ENCODE measurements around the gene ATAD3A. TPM values are rescaled to one million over a fixed set of nuclear protein-coding genes. Genes with fewer than 3 reads are reported as not detected.
"Not testable (repeated sequence)": the region's sequence is repeated elsewhere in the genome, so short reads cannot be mapped to it uniquely, and the experiment has no call there.

Gene ATAD3A
- total RNA-seq, 2 donors from 2014 or later, result 15.8 to 20.8 TPM

DNA sequence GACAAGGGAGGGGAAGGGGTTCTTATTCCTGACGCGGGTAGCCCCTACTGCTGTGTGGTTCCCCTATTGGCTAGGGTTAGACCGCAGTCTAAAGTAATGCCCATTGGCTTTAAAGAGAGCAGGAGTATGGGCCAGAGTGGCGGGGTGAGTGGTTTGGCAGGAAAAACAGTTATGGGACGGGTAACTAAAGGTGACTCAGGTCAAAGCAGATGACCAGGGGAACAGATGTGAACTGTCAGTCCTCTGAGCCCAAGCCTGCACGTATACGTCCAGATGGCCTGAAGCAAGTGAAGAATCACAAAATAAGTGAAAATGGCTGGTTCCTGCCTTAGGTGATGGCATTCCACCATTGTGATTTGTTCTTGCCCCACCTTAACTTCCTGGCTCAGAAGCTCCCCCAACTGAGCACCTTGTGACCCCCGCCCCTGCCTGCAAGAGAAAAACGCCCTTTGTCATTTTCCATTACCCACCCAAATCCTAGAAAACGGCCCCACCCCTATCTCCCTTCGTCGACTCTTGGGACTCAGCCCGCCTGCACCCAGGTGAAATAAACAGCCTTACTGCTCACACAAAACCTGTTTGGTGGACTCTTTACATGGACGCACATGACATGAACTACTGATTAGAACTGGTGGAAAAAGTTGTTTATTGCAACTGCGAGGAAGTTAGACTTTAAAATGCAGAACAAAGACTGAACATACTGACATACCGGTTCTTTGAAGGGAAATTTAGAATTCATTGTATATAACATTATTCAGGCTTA is 41.2 kb upstream of the ATAD3A start:
- TF ChIP-seq POLR2A (IDR thresholded peaks at IDR 0.05) (no peak), CTCF (IDR thresholded peaks at IDR 0.05) (no peak)
- peak overlapping the region; percentile 72 to 93 (median 84) for H3K27ac ChIP-seq
- H3K36me3 ChIP-seq (replicated peaks in 1 of 2; ENCODE audit: insufficient read depth in 1 of 2, low read depth in 2 of 2), result no peaks in the 10 kb centered on the region
- ATAC-seq (peak; percentile 19), DNase-seq (peak; percentile 18 to 45 (median 26))
- H3K27me3 ChIP-seq, result no peaks in the 10 kb centered on the region
- peak overlapping the region; percentile 48 to 86 for H3K4me3 ChIP-seq
- intact Hi-C loops (cut with DNase I), result no loop called here
- peaks cover 24% of the 10 kb centered on the region for H3K4me1 ChIP-seq
- H3K9me3 ChIP-seq, result no peaks in the 10 kb centered on the region
- WGBS, 2 donors, result 8 to 10% methylated on average over 16 of the region's 16 CpGs

DNA sequence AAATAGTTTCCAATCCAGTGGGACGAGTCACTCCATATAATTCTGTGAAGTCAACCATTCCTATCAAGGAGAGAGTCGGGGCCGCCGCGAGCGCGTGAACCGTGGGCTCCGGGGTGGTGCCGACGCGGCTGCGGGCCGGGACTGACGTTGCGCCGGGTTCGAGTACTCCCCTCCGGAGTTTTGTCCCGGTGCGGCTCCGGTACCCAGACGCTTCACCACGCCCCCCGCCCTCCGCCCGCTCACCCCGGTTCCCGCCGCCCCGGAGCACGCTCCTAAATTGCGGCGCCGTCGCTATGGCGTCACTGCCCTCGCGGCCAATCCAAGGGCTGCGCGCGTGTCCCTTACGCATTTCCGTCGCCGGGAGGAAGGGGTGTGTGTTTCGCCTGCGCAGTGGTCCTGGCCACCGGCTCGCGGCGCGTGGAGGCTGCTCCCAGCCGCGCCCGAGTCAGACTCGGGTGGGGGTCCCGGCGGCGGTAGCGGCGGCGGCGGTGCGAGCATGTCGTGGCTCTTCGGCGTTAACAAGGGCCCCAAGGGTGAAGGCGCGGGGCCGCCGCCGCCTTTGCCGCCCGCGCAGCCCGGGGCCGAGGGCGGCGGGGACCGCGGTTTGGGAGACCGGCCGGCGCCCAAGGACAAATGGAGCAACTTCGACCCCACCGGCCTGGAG is 40.4 kb upstream of the ATAD3A start, which contains the start of gene ATAD3B:
TSS of gene ATAD3B (plus strand) at position 377 of the 664 bp plus-strand sequence. CDS start at position 497, 120 bp downstream.
- TF ChIP-seq POLR2A (IDR thresholded peaks at IDR 0.05), result peak; percentile 13 to 56 (median 52)
- TF ChIP-seq CTCF (IDR thresholded peaks at IDR 0.05), result peak in 1 of 7 experiments; percentile 13
- Histone ChIP-seq H3K4me1 (peaks cover 24% of the 10 kb centered on the region), H3K4me3 (peak within 1 kb of the TSS; percentile 48 to 86), H3K36me3 (replicated peaks in 1 of 2; ENCODE audit: insufficient read depth in 1 of 2, low read depth in 2 of 2) (no peaks in the 10 kb centered on the region), H3K9me3 (no peaks in the 10 kb centered on the region), H3K27ac (peak within 1 kb of the TSS; percentile 72 to 93 (median 84)), H3K27me3 (no peaks in the 10 kb centered on the region)
- ATAC-seq (peak; percentile 96), DNase-seq (peak; percentile 89 to 94 (median 93))
- intact Hi-C loops (cut with DNase I), result no loop called here
- WGBS, 2 donors, result 0 to 1% methylated on average over 23 to 80 of the region's 87 CpGs

DNA sequence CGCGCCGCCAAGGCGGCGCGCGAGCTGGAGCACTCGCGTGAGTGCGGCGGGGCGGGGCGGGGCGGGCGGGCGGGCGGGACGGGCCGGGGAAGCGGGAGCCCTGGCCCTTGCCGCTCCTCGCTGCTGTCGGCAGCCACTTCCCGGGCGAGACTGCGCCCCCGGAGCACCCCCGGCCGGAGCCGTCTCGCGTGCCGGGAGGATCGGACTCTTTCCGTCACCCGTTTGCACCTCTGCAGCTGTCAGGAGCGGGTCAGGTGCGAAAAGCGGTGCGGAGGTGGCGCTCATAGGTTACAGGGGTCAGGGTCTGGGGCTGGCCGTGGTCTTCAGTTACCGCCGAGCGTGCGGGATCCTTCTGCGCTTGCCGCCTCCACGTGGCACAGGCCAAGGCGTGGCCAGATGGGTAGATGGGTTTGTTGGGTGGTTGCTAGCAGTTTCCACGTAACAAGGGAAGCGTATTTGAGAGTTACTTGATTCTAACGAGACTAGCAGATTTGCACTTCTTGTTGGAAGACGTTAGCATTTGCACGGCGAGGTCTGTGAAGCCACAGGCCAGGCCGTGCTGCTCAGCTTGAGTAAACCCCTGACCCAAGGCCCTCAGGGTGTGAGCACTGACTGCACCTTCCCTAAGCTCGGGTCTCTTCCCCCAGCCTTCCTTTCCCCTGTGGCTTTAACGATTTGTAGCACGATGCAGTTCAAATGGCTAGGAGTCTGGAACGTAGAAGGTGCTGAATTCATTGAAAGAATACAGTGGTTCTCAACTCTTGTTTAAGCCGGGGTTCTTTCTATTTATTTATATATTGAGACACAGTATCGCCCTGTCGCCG is 39.7 kb upstream of the ATAD3A start:
- DNase-seq; H3K36me3 ChIP-seq (replicated peaks in 1 of 2; ENCODE audit: insufficient read depth in 1 of 2, low read depth in 2 of 2); H3K27me3 ChIP-seq; H3K9me3 ChIP-seq; intact Hi-C loops (cut with DNase I): not testable (repeated sequence)
- peaks cover 24% of the 10 kb centered on the region for H3K4me1 ChIP-seq
- peak overlapping the region in 1 of 2 donors; percentile 86 for H3K4me3 ChIP-seq
- 6 to 12% methylated on average over 9 to 21 of the region's 65 CpGs for WGBS, 2 donors
- H3K27ac ChIP-seq, result peak overlapping the region in 2 of 4 donors; percentile 89 to 93
- peak; percentile 23 for ATAC-seq

- not testable (repeated sequence) for H3K27me3 ChIP-seq, H3K27ac ChIP-seq
- 72 to 95% methylated on average over 4 to 9 of the region's 17 CpGs for WGBS, 2 donors
Measured at GRCh38 chr1:1476011-1476410, 36.0 kb upstream of the ATAD3A start.

GRCh38 chr1:1477206-1477605 is 34.8 kb upstream of the ATAD3A start:
- no peak for DNase-seq
- ATAC-seq, result no peak
- H3K9me3 ChIP-seq, result no peaks in the 10 kb centered on the region
- intact Hi-C loops (cut with DNase I), result no loop called here
- peaks cover 6 to 13% of the 10 kb centered on the region in 2 donors for H3K36me3 ChIP-seq (replicated peaks in 1 of 2; ENCODE audit: insufficient read depth in 1 of 2, low read depth in 2 of 2)
- peaks cover 16% of the 10 kb centered on the region for H3K4me1 ChIP-seq
- no peak overlapping the region for H3K27ac ChIP-seq
- TF ChIP-seq CTCF (IDR thresholded peaks at IDR 0.05), result no peak
- TF ChIP-seq POLR2A (IDR thresholded peaks at IDR 0.05), result no peak
- WGBS, 2 donors, result 93 to 94% methylated on average over 18 to 22 of the region's 22 CpGs
- H3K27me3 ChIP-seq, result no peaks in the 10 kb centered on the region
- no peak overlapping the region for H3K4me3 ChIP-seq

More at GRCh38 chr1:1476011-1476410, 36.0 kb upstream of the ATAD3A start:
- Histone ChIP-seq H3K36me3 (replicated peaks in 1 of 2; ENCODE audit: insufficient read depth in 1 of 2, low read depth in 2 of 2) (peaks cover 6 to 13% of the 10 kb centered on the region in 2 donors), H3K4me1 (peaks cover 17% of the 10 kb centered on the region)
- H3K9me3 ChIP-seq; intact Hi-C loops (cut with DNase I); DNase-seq; ATAC-seq; H3K4me3 ChIP-seq: not testable (repeated sequence)
